Activated CD4-positive, alpha-beta T cell treated with anti-CD3 and anti-CD28 coated beads, Interleukin-2, amount 50 U/mL, for 24 hours (primary cell): ENCODE results near the gene TFDP1.

ENCODE experiments used
- DNase-seq, 2 donors: peaks; one replicate each; pipeline ENCODE4 v3.0.0-alpha.2; 2020; ENCODE audit warnings: low read depth in 1 of 2, low spot score in 1 of 2

Gene TFDP1

DNA sequence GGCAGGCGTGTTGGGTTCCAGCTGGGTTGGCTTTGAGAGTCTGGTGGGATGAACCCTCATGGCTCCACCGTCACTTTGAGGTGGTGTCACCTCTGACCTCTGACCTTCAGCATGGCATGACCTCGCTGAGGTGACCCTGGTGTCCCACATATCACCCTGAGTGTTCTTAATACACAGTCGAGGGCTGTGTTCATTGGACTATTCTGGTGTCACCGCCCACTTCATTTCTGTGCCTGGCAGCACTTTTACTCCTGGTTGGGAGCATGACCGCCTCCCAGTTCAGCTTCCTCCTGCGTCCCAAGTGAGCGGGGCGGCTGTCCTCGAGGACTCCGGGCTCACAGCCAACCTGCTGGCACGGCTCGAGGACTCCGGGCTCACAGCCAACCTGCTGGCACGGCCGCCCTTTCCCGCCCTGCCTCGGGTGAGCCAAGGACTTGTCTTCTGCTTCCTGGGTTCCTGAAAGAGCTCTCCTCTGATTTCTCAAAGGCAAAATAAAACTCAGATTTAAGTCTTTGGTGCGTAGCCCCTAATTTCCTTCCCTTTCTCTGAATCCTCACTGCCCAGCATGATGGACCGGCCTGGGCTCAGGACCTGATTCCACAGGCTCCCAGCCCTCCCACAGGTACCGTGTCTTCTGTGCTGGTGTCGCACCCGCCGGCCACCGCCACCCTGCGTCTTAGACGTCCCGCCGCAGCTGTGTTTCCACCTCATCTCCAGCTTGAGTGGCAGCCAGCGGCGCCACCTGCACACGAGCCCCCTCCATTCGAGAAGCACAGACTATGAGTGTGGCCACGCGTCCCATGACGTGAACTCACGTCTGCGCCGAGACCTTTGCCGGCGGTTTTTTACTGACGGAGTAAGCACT is 63.0 kb downstream of the TFDP1 start:
- DNase-seq: no peak

DNA sequence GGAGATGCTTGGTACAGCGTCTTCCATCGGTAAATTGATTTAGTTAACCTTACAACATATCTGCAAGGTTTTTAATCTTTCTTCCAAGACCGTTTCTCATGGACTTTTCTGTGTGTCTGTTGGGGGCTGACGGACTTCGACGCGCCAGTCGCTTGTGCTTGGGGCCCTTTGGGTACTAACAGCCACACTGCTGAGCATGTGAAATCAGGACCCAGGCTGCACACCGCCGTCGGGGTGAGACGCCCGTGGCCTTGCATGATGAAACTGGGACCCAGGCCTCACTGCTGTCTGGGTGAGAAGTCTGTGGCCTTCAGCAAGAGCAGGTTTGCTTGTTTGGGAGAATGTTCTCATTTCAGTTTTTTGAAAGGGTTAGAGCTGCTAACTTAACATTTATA is 63.7 kb downstream of the TFDP1 start:
- DNase-seq: no peak

DNA sequence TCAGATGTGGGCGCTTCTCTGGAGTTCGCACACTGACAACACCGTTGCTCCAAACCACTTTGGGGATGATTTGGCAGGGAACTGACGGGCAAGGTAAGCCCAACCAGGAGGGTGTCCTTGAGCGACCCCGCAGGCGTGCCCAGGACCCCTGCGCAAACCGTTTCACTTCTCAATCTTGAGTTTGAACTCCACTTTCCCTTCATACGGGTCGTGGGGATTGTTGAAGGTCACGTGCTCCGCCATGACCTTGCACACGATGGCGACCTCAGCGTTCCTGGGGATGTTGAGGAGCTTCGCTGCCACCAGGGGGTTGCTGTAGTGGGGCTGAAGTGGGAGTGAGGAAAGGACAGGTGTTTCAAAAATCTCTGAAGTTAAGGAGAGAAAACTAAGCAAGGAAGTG is 64.7 kb downstream of the TFDP1 start:
- DNase-seq: no peak

DNA sequence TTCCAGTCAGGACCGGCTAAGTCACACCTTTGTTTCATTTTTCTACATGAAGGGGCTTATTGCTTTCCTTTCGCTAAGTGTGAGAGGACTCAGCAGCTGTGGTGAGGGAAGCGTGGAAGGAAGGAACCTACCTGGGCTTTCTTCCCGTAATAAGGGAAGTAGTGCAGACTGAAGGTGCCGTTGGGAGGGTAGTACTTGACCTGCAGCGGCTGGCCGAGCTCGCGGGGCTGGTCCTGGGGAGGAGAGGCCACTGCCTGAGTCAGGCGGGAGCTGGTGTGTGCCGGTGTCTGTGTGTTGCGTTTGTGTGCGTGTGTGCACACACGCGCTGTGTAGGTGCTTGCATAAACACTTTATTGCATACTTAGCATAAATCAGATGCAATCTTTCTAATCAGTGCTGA is 65.7 kb downstream of the TFDP1 start:
- DNase-seq: no peak

DNA sequence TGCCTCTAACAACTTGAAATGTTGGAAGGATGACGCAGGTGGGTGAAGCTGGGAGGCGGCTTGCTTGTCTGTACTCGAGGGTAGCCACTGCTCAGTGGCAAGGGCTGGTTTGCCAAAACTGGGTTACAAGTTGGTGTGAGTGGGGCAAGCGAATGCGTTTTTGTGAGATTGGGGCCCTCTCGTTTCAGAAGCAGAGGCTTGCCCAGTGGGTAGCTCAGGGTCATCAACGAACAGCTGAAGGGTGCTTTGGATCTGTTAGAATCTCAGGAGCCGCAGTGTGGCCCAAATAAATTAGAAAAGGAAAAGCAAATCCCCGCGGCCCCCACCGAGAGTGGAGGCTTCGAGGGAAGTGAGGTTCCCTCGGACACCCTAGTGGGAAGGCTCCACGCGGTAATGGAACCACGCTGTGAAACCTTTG is 66.2 kb downstream of the TFDP1 start:
- no peak for DNase-seq

DNA sequence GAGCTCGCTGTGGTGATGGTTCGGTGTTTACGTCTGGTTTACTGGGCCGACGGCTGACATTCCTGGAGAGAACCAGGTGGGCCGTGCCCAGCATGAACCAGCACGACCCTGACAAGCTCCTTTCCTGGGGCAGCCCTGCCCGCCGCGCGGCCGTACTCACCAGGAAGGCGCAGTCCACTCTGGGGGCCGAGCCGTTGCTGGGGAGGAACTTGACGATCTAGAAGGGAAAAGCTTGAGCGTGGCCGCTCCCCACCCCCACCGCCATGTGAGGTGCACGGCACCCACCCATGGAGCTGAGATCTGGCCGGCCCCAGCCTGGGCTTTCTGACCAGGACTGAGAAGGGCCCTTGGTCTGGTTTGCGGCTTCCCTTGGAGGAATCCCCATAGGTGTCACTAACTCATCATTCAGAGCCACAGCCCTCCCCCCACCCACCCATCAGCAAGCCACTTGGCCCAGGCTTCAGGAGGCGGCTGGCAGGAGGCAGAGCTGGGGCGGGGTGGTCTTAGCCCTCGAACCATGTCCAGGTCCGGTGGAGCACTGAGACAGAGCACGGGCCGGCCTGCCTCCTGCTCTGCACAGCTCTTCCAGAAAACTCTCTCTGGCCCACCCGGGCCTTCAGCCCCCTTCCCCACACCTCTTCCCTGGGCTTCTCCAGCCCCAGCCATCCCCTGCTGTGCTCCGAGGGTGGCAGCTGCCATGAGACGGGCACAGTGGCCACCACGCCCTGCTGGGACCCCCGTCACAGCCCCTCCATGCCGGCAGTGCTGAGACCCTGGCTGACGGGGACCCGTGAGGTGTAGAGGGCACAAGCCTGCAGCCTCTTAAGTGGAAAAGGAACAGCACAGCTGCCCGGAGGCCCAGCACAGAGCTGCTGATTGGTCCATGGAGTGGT is 67.2 kb downstream of the TFDP1 start:
- DNase-seq: no peak

DNA sequence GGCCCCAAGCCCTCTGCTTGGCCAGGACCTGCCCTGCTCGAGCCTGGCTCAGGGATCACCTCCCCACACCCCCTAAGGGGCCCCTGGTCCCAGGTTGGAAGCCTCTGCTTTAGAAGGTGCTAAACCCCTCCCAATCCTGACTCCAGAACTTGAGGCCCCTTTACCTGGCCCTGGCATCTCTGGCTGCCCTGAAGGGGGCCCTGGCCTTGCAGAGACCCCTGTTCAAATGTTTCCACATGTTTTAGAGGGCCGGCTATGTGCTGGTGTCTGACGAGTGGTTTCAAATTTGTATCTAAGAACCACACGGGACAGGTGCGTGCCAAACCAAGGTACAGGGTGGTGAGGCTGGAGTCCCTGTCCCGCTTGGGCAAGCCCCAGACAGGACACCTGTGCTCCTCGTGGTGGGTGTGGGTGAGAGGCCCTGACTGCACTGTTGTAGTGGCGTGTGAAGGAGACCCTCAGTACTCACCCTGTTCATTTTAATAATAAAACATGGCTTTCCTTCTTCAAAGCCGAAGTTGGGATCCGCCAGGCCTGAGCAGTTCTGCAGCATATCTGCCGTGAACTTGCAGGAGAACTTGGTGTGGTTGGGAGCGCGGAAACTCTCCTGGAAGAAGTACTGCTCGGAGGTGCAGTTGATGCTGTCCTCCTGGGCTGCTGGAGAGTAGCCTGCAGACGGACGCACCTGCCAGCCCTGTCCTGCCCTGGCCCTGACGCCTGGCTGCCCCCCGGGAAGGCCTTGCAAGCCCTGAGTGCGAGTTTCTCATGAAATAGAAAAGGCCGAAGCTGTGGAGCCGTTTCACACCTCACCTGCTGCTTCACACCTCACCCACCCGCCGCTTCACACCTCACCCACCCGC is 68.1 kb downstream of the TFDP1 start:
- no peak for DNase-seq

DNA sequence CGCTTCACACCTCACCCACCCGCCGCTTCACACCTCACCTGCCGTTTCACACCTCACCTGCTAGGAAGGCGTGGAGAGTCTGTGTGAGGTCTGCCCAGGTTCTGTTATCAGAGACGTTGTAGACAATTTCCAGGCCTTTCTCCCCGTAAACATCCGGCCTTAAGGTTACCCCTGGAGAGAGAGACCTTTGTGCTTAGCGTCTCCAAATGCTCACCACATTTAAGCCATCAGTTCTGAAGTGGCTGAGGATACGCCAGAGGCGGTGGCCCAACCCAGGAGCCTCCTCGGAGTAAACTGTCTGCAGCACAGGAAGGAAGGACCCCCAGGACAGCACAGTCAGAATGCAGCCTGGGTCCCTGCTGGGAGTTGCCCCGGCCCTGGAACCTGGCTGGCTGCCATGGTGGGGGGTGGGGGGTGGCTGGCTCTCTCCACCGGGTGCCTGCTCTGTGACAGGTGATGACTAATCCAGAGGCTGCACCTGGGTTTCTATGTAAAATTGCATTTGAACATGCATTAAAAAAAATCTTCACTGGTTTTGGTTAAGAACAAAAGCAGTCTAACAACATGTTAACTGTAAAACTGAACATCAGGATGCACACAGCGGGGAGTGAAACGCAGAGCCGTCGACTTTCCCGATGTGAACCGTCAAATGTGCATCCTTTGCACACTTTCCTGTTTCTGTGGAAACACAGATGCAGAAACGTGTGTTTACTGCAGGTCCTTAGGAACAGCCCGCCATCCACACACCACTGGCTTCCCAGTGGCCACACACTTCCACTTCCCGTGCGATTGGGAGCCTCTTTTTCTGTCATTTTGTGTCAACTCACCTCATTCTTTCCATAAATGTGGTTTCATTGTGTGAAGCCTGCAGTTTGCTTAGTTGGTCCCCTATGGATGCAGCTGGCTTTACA is 69.0 kb downstream of the TFDP1 start:
- no peak for DNase-seq

DNA sequence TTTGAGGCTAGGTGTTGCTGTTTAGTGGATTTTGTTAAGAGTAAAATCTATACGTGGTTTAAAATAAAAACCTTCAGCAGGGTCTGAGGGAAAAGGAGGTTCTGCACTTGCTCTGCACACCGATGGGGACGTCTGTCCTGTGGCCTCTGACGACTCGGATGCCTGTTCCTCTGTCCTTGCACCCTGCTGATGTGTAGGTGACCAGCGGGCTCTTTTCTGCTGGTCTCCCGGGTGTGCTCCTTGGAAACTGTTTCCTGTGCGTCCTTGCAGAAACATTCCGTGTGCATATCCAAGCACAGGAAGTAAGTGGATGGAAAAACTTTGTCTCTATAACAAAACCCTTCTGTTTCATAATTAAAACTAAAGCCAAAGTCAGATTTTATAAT is 69.6 kb downstream of the TFDP1 start:
- no peak for DNase-seq

DNA sequence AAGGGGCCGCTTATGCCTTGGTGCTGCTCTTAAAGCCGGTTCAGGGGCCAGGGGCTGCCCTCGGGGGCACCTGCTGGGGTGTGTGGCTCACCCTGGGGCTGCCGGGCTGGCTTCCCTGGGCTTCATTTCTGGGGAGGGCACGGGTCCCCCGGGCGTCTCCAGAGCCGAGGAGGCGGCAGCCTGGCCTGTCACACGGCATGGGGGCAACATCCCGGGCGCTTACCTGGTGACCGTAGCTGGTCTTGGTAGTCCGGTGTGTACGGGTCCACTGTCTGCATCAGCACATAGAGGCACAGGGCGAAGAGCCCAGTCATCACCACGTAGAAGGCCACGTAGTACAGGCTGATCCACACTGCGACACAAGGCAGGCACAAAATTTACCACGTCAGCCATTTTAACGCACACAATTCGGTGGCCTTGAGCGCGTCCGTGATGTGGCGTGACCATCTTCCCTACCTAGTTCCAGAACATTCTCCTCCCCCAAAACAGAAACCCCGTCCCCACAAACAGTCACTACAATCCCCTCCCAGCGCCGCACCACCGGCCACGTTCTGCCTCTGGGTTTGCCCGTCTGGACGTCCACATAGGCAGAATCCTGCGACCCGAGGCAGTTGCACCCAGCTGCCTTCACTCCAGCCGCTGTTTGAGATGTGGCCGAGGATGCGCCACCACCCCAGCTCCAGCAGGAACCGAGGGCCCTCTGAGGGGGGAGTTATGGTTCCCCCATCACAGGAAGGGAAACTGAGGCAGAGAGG is 70.2 kb downstream of the TFDP1 start:
- no peak for DNase-seq

DNA sequence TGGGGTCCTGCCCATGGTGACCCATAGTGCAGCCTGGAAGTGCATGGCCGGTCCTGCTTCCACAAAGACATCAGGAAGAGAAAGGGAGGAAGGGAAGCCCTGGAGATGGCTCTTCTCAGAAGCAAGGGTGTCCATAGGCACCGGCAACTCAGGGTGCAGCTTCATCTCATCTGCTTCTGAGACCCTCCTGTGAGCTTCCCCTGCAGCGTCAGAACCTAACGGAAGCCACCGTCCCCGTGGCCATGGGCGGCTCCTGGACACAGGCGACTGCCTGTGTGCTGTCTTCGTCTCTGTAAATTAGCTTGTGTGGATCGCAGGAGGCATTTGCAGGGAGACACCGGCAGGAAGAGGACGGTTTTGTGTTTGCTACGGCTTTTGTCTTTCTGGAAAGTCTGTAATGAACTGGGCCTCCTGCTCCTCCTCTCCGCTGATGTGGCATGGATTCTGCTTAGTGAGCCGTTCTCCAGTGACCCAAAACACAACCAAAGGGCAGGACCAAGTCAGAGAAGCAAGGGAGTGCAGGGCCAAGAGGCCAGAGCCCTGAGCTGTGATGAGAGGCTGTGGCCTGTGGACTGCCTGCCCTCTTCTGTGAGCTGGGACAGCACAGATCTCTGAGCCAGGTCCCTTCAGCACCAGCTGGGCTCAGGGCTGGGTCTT is 70.9 kb downstream of the TFDP1 start:
- DNase-seq: no peak

DNA sequence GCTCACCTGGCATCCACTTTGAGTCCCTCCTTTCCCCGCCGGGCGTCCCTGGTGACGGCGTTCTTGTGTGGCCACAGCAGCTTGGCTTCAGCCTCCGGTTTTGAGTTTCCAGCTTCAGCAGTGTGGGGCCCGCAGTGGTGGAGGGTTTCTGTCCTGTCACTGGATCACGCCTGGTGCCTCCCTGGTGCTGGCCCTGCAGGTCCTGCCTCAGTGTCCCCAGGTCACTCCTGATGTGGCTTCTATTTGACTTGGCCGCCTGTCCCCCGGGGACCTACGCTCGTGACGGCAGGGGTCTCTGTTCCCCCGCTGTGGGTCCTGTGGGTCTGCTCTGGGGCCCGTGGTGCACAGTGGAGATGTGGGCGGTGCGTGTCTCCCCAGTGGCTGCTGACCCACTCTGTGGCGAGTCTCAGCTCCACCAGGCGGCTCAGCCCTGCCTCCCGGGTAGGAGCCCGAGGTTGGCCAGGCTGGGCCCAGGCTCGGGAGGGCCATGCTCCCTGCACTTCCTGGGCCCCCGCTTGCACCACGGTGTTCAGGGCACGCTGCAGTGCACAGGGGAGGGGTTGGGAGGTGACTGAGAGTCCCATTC is 71.5 kb downstream of the TFDP1 start:
- DNase-seq: no peak

DNA sequence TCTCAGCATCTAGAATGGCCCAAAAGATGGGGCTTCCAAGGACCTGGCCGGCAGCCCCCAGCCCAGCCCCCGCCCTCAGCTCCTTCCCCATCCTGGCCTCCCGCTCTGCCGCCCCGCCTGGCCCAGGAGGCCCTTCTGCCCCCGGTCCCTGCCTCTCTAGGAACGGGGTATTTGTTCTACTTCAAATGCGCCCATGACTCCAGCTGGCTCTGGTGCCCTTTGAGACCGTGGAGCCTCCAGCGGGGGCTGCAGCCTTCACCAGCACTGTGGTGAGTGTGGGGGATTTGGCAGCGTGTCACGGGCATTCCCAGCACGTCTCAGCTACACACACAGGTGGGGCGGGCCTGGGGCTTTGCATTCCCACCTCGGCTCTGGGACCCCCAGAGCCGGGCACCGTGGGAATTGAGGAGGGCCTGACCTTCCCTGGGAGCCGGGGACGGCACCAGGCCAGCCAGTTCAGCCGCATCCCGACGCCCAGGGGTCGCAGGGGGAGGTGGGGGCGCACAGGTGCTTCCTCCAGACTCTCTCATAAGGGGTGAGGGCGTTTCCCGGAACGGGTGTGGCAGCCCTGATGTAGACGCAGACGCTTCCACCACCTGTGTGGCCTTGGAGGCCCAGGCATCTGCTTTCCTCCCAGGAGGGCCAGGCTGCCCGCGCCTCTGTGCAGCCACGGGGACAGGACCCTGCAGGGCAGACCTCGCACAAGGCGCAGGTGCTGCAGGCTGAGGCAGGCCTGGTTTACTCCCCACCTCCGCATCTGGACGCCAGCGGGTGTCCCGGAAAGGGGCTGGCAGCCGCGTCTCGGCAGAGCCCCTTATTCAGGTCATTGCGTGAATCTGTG is 72.5 kb downstream of the TFDP1 start:
- DNase-seq: no peak

DNA sequence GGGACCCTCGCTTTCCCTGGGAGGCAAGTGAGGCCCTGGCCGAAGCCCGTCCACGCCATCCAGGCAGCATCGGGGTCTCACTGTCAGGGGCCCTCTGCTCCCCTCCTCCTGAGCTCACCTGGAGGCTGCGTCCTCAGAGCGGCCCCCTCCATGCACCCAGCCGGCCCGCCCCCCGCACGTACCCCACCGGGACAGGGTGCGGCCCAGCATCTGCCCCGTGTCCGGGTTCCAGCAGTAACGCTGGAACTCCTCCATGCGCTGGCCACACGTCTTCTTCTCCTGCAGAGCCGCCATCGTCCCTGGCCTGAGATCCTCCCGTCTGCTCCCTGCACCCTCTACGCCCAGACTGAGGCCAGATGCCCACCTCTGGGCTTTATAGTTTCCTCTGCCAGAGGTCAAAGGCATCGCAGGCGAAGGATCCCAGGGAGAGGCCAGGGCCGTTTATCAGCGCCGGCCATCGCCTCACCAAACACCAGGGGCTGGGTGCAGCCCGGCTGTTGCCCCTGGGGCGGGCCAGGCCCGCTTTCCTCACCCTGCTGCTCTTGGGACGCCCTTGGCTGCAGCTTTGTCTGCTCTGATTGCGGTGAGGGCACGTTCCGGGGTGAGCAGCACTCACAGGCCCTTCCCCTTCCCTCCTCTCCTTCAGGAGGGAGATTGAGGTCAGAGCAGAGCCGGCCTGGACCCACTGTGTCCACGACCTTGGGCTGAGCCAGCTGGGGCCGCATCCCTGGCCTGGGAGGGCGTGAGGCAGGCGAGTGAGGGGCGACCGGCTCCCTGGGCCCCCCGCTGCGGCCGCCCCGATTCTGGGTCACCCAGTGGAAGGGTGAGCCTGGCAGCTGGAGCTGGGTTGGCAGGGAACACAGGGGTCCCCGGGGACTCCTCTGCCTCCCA is 73.5 kb downstream of the TFDP1 start, which contains the start of gene ATP4B:
ATP4B (minus strand) TSS at position 348 of the 891 bp plus-strand sequence; CDS start at position 294, 54 bp downstream.
- no peak for DNase-seq

DNA sequence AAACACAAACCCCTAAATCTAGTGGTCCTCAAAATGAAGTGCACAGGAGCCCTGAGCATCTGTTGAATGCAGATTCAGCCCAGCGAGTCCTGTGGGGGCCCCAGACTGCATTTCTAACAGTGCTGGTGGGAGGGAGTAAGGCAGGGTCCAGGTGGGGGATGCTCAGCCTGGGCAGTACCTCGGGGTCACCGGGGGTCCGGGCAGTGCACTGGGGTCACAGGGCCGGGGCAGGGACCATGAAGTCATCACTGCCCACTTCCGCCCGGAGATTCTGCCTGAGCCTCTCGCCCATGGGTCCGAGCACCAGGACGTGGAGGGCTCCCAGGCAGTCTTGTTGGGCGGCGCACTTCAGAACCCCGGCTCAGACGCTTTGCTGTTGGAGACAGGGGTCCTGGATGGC is 74.3 kb downstream of the TFDP1 start:
- DNase-seq: no peak

DNA sequence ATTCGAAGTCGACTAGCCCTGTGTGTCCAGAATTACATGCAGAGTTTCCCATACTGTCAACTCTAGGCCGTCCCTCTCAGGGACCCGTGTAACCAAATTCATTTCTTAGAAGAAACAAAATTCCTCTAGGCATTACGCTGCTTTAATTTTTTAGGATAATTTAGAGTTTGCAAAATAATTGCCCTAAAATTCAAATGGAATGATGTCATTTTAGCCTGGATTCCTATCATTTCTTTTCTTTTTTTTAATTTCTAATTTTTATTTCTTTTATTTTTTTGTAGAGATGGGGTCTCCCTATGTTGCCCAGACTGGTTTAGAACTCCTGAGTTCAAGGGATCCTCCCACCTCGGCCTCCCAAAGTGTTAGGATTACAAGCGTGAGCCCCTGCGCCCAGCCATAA is 74.8 kb downstream of the TFDP1 start:
- DNase-seq: no peak

DNA sequence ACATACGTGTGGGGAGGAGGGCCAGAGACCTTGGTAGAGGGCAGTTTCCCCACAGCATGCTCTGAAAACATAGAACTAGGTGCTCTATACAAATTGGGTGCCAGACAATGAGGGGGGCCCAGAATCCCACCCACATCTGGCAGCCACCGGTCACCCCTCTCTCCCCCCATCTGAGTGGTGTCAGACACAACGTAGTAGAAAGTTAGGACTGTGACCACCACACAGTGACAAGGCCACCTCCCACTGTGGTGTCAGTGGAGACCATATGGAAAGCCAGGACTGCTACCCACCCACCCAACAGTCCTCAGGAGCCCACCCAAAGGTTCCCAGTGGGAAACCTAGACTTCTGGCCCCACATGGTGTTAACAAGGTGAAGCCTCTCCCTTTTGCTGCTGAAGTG is 75.5 kb downstream of the TFDP1 start:
- DNase-seq: no peak
